ENCODE results near the gene GNAS. TPM values are rescaled to one million over a fixed set of nuclear protein-coding genes. Genes with fewer than 3 reads are reported as not detected.
A peak's percentile ranks its signal among the peaks of the same experiment; 100 is the strongest.

The GNAS gene
- total RNA-seq, 1 donor from 2014 or later = 784 TPM

- no peaks in the 10 kb centered on the region for H3K36me3 Mint-ChIP-seq (ENCODE audit: low read depth)
- intact Hi-C loops (cut with micrococcal nuclease) = no loop called here
- ChIA-PET CTCF (no interaction called here), POLR2A (no interaction called here)
- DNase-seq (no peak), ATAC-seq (ENCODE audit: low read depth) (no peak)
- H3K9me3 Mint-ChIP-seq = no peaks in the 10 kb centered on the region
- H3K27ac Mint-ChIP-seq = no peak overlapping the region
- TF ChIP-seq, protein P1, sequence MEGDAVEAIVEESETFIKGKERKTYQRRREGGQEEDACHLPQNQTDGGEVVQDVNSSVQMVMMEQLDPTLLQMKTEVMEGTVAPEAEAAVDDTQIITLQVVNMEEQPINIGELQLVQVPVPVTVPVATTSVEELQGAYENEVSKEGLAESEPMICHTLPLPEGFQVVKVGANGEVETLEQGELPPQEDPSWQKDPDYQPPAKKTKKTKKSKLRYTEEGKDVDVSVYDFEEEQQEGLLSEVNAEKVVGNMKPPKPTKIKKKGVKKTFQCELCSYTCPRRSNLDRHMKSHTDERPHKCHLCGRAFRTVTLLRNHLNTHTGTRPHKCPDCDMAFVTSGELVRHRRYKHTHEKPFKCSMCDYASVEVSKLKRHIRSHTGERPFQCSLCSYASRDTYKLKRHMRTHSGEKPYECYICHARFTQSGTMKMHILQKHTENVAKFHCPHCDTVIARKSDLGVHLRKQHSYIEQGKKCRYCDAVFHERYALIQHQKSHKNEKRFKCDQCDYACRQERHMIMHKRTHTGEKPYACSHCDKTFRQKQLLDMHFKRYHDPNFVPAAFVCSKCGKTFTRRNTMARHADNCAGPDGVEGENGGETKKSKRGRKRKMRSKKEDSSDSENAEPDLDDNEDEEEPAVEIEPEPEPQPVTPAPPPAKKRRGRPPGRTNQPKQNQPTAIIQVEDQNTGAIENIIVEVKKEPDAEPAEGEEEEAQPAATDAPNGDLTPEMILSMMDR (IDR thresholded peaks at IDR 0.05) = no peak
- no peaks in the 10 kb centered on the region for H3K27me3 Mint-ChIP-seq
- no peak overlapping the region for H3K4me3 Mint-ChIP-seq
- no peaks in the 10 kb centered on the region for H3K4me1 Mint-ChIP-seq
Observed at GRCh38 chr20:58927490-58928061, 75.1 kb downstream of the GNAS start.

DNA sequence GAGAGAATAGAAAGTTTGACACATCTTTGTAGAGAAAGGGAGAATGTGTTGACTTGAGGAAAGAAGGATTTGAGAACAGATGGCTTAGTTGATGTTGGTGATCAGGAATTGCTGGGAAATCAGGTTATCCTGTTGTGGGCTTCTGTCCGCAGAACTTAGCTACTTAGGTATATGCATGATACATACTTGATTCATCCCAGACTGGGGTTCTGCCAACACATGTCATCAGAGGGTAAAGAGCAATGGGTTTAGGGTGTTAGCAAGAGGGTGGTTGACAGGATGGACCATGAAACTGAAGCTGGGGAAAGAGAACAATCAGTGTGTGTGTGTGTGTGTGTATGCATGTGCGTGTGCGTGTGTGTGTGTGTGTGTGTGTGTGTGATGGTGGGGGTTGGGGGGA is 78.0 kb downstream of the GNAS start:
- H3K27me3 Mint-ChIP-seq = no peaks in the 10 kb centered on the region
- no peak overlapping the region for H3K27ac Mint-ChIP-seq
- POLR2A ChIA-PET = interaction anchor here (0.6 to 0.7 kb wide), 2 partner anchors 20 to 31 kb away, joined by 3 to 5 read pairs; no protein-coding TSS in a partner anchor
- TF ChIP-seq, protein P1 (IDR thresholded peaks at IDR 0.05) = no peak
- intact Hi-C loops (cut with micrococcal nuclease) = no loop called here
- no peaks in the 10 kb centered on the region for H3K9me3 Mint-ChIP-seq
- no peak overlapping the region for H3K4me3 Mint-ChIP-seq
- no peak for ATAC-seq (ENCODE audit: low read depth)
- no peaks in the 10 kb centered on the region for H3K36me3 Mint-ChIP-seq (ENCODE audit: low read depth)
- no peak for DNase-seq
- H3K4me1 Mint-ChIP-seq = no peaks in the 10 kb centered on the region
- CTCF ChIA-PET = no interaction called here

DNA sequence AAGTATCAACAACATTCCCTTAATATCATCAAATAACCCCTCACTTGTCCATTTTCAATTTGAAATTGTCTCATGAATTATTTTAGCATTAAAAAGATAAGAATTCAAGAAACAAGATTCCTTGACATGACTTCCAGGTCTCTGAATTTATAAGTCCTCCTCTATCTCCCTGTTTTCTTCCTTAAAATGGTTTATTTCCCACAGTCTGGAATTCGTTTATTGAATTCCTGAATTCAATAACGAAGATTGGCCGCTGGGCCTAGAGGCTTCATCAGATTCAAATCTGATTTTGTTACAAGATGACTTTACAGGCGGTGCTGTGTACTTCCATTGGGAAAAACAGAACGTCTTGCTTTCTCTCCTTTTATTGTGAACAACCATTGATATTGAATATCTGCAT is 79.7 kb downstream of the GNAS start:
- TF ChIP-seq, protein P1 (IDR thresholded peaks at IDR 0.05) = no peak
- Mint-ChIP-seq H3K27me3 (no peaks in the 10 kb centered on the region), H3K36me3 (ENCODE audit: low read depth) (no peaks in the 10 kb centered on the region), H3K9me3 (peaks cover 3% of the 10 kb centered on the region), H3K4me3 (no peak overlapping the region), H3K4me1 (no peaks in the 10 kb centered on the region), H3K27ac (no peak overlapping the region)
- ChIA-PET POLR2A (no interaction called here), CTCF (no interaction called here)
- intact Hi-C loops (cut with micrococcal nuclease) = no loop called here
- no peak for DNase-seq
- no peak for ATAC-seq (ENCODE audit: low read depth)

DNA sequence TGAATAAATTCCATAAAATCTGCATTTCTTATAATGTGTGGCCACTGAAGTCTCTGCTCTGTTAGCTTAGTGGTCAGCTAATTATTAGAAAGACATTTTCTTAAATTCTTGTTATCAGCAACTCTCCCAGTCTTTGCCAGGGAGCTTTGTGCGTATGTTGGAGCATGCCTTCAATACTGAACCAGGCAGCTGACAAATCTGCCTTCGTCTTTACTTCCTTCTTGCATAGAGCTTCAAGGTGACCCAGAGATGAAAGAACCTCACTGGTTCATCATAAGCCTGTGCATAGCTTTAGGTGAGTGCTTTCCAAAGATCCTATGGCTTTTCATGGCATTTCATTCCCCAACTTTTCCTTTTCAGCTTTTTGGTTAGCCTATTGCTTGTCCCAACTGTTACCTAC is 85.6 kb downstream of the GNAS start:
- Mint-ChIP-seq H3K27ac (no peak overlapping the region), H3K27me3 (no peaks in the 10 kb centered on the region), H3K36me3 (ENCODE audit: low read depth) (no peaks in the 10 kb centered on the region), H3K4me1 (peaks cover 15% of the 10 kb centered on the region), H3K4me3 (no peak overlapping the region), H3K9me3 (peaks cover 3% of the 10 kb centered on the region)
- intact Hi-C loops (cut with micrococcal nuclease) = loop anchor here (5.0 kb wide), 1 partner anchor 44 kb away; the partner anchor contains the start of gene NELFCD
- TF ChIP-seq, protein P1 (IDR thresholded peaks at IDR 0.05) = no peak
- no peak for DNase-seq
- CTCF ChIA-PET = interaction anchor here (1.3 kb wide), 1 partner anchor 150 kb away, joined by 4 read pairs; no protein-coding TSS in a partner anchor
- POLR2A ChIA-PET = interaction anchor here (1.0 kb wide), 2 partner anchors 41 to 43 kb away, joined by 3 to 4 read pairs; partner anchors contain the start of gene NELFCD
- no peak for ATAC-seq (ENCODE audit: low read depth)

- TF ChIP-seq, protein P1 (IDR thresholded peaks at IDR 0.05) = no peak
- peaks cover 15% of the 10 kb centered on the region for H3K4me1 Mint-ChIP-seq
- CTCF ChIA-PET = interaction anchor here (1.3 kb wide), 1 partner anchor 149 kb away, joined by 4 read pairs; no protein-coding TSS in a partner anchor
- no peaks in the 10 kb centered on the region for H3K27me3 Mint-ChIP-seq
- H3K27ac Mint-ChIP-seq = peak overlapping the region; percentile 24
- POLR2A ChIA-PET = interaction anchor here (0.7 to 1.0 kb wide), 2 partner anchors 42 to 44 kb away, joined by 3 to 5 read pairs; no protein-coding TSS in a partner anchor
- ATAC-seq (ENCODE audit: low read depth) = no peak
- no peaks in the 10 kb centered on the region for H3K36me3 Mint-ChIP-seq (ENCODE audit: low read depth)
- H3K9me3 Mint-ChIP-seq = peaks cover 3% of the 10 kb centered on the region
- no peak overlapping the region for H3K4me3 Mint-ChIP-seq
- intact Hi-C loops (cut with micrococcal nuclease) = loop anchor here (5.0 kb wide), 1 partner anchor 44 kb away; the partner anchor contains the start of gene NELFCD
- DNase-seq = no peak
Observed at GRCh38 chr20:58938541-58938940, 86.0 kb downstream of the GNAS start.

Data from activated B cell treated with CpG ODN at 0.5 μM for 24 hours (primary cell).